PC-9 (cell line): Measurements from ENCODE around the gene COMMD10. TPM values are rescaled to one million over a fixed set of nuclear protein-coding genes. Genes with fewer than 3 reads are reported as not detected.
"Not testable (repeated sequence)": the region's sequence is repeated elsewhere in the genome, so short reads cannot be mapped to it uniquely, and the experiment has no call there.

Experiments
- BruUV-seq: library from RNA; stranded (reverse); fragments of 400-500 nt; replicated peaks from 2 replicates; lab custom pipeline; 2021; lab: Mats Ljungman, UMichigan
- CTCF ChIA-PET: fragments of 300-600 bp; sonication (Branson Sonifier 250); formaldehyde crosslinking; loops from one replicate; lab custom pipeline; 2022; ENCODE audit warnings: antibody characterized with exemption; lab: Charles Lee
- POLR2A ChIA-PET: fragments of 300-600 bp; sonication (Branson Sonifier 250); formaldehyde crosslinking; loops from one replicate; lab custom pipeline; 2022; ENCODE audit warnings: antibody characterized with exemption; ENCODE audit not compliant: unreplicated experiment; lab: Charles Lee
- DNase-seq, 2 experiments: peaks; one replicate each; pipeline versions ENCODE4 v3.0.0 to v3.0.0-alpha.2; 2015 to 2022; ENCODE audit warnings: mixed read lengths in 1 of 2
- H2AFZ ChIP-seq: fragments of 200-600 bp; sonication (generic); 2 replicates; pipeline ENCODE4 v1.8.1; 2017; ENCODE audit warnings: antibody characterized with exemption
- H3F3A ChIP-seq: fragments of 200-600 bp; sonication (generic); 2 replicates; pipeline ENCODE4 v1.8.1; 2017; ENCODE audit warnings: antibody characterized with exemption, mild to moderate bottlenecking, low read depth; ENCODE audit not compliant: insufficient read depth
- H3K27ac ChIP-seq: fragments of 200-600 bp; sonication (generic); 2 replicates; pipeline ENCODE4 v1.6.1; 2016; ENCODE audit warnings: mixed run types
- H3K27me3 ChIP-seq: fragments of 200-600 bp; sonication (generic); 2 replicates; pipeline ENCODE4 v1.6.1; 2016; ENCODE audit warnings: low read depth, mixed run types; ENCODE audit not compliant: insufficient read depth
- H3K36me3 ChIP-seq: fragments of 200-600 bp; sonication (generic); 2 replicates; pipeline ENCODE4 v1.6.1; 2016; ENCODE audit warnings: low read depth, mixed run types
- H3K4me1 ChIP-seq: fragments of 200-600 bp; sonication (generic); replicated peaks from 2 replicates; pipeline ENCODE4 v1.6.1; 2016; ENCODE audit warnings: mixed run types; ENCODE audit not compliant: insufficient read depth
- H3K4me2 ChIP-seq: fragments of 200-600 bp; sonication (generic); 2 replicates; pipeline ENCODE4 v1.6.1; 2017; ENCODE audit warnings: mixed run types
- H3K4me3 ChIP-seq: fragments of 200-600 bp; sonication (generic); 2 replicates; pipeline ENCODE4 v1.6.1; 2016; ENCODE audit warnings: mixed run types
- H3K79me2 ChIP-seq: fragments of 200-600 bp; sonication (generic); 2 replicates; pipeline ENCODE4 v1.6.1; 2017; ENCODE audit warnings: low read depth, mixed run types
- H3K9me2 ChIP-seq: fragments of 200-600 bp; sonication (generic); 2 replicates; pipeline ENCODE4 v1.8.1; 2017; ENCODE audit warnings: mild to moderate bottlenecking; ENCODE audit not compliant: insufficient read depth
- H3K9me3 ChIP-seq: fragments of 200-600 bp; sonication (generic); 2 replicates; pipeline ENCODE4 v1.8.1; 2016; ENCODE audit warnings: low read depth; ENCODE audit not compliant: insufficient read depth
- H4K20me1 ChIP-seq: fragments of 200-600 bp; sonication (generic); 2 replicates; pipeline ENCODE4 v1.8.1; 2017; ENCODE audit not compliant: insufficient read depth
- CTCF ChIP-seq: fragments of 200-600 bp; sonication (generic); conservative IDR thresholded peaks from 2 replicates; pipeline ENCODE4 v1.6.1; 2017; ENCODE audit warnings: mixed run types, antibody characterized with exemption, mild to moderate bottlenecking, moderate library complexity
- EZH2 ChIP-seq: fragments of 200-600 bp; sonication (generic); IDR thresholded peaks from 2 replicates; pipeline ENCODE4 v1.8.0; 2017; ENCODE audit warnings: antibody characterized with exemption, low read depth
- intact Hi-C: fragments of 100-400 bp; cut with micrococcal nuclease; formaldehyde crosslinking; loops from one replicate; pipeline ENCODE4 v1.10.0; 2022; ENCODE audit not compliant: unreplicated experiment
- total RNA-seq: library from RNA; stranded (reverse); gene quantifications from 2 replicates; pipeline ENCODE4 v1.2.3, GENCODE V29; 2021

COMMD10 gene
- total RNA-seq, 1 experiment from 2014 or later = 17.9 TPM

GRCh38 chr5:116076496-116076895 lies 8.3 kb upstream of the COMMD10 start:
- H3K9me2 ChIP-seq = no peaks in the 10 kb centered on the region
- H3K36me3 ChIP-seq = no peaks in the 10 kb centered on the region
- no peak overlapping the region for H3K4me3 ChIP-seq
- no peak overlapping the region for H3K4me2 ChIP-seq
- no peak overlapping the region for H3K27ac ChIP-seq
- intact Hi-C loops = no loop called here
- BruUV-seq = no TSS peak
- no peak overlapping the region for H2AFZ ChIP-seq
- H3K79me2 ChIP-seq = no peaks in the 10 kb centered on the region
- H3K4me1 ChIP-seq = no peaks in the 10 kb centered on the region
- DNase-seq = no peak
- POLR2A ChIA-PET = interaction anchor here (0.6 kb wide), 1 partner anchor 888 kb away, joined by 3 read pairs; no protein-coding TSS in a partner anchor
- H3K27me3 ChIP-seq = no peaks in the 10 kb centered on the region
- CTCF ChIA-PET = no interaction called here
- no peaks in the 10 kb centered on the region for H3K9me3 ChIP-seq
- TF ChIP-seq CTCF (no peak), EZH2 (no peak)
- H3F3A ChIP-seq = no peaks in the 10 kb centered on the region
- no peaks in the 10 kb centered on the region for H4K20me1 ChIP-seq

GRCh38 chr5:116078199-116078598 lies 6.6 kb upstream of the COMMD10 start:
- Histone ChIP-seq H3K79me2 (no peaks in the 10 kb centered on the region), H3K27me3 (no peaks in the 10 kb centered on the region), H3K4me3 (no peak overlapping the region), H3K4me2 (no peak overlapping the region), H4K20me1 (no peaks in the 10 kb centered on the region), H3K9me3 (no peaks in the 10 kb centered on the region), H3K4me1 (no peaks in the 10 kb centered on the region), H3K27ac (no peak overlapping the region), H3K9me2 (no peaks in the 10 kb centered on the region), H2AFZ (no peak overlapping the region), H3K36me3 (no peaks in the 10 kb centered on the region), H3F3A (no peaks in the 10 kb centered on the region)
- ChIA-PET POLR2A (no interaction called here), CTCF (no interaction called here)
- BruUV-seq = no TSS peak
- DNase-seq = no peak
- intact Hi-C loops = no loop called here
- TF ChIP-seq CTCF (no peak), EZH2 (no peak)

- TSS peak; percentile 74 for BruUV-seq
- CTCF ChIA-PET = no interaction called here
- Histone ChIP-seq H3K9me3 (no peaks in the 10 kb centered on the region), H3K9me2 (0 out of 2 replicates have a peak, but pooled peaks cover 5% of the 10 kb centered on the region), H3K4me2 (peak overlapping the region; percentile 78), H3K27me3 (no peaks in the 10 kb centered on the region), H3F3A (no peaks in the 10 kb centered on the region; the same call in 1 of the 2 replicates), H3K79me2 (peaks cover 22% of the 10 kb centered on the region), H3K36me3 (no peaks in the 10 kb centered on the region), H3K4me3 (peak overlapping the region; percentile 67), H4K20me1 (no peaks in the 10 kb centered on the region), H3K4me1 (peaks cover 6% of the 10 kb centered on the region; the same call in 1 of the 2 replicates), H3K27ac (no peak overlapping the region), H2AFZ (peak overlapping the region; percentile 92)
- POLR2A ChIA-PET = interaction anchor here (0.6 kb wide), 1 partner anchor 912 kb away, joined by 7 read pairs; no protein-coding TSS in a partner anchor
- intact Hi-C loops = loop anchor here (5.0 kb wide), 2 partner anchors 47 to 242 kb away; partner anchors contain the start of genes AP3S1 and ATG12
- TF ChIP-seq CTCF (no peak), EZH2 (no peak)
- DNase-seq = peak in 1 of 2 experiments; percentile 15
Observed at GRCh38 chr5:116084287-116084691, 536 bp upstream of the COMMD10 start.

GRCh38 chr5:116086309-116086708 lies 1.5 kb downstream of the COMMD10 start:
- H3K27me3 ChIP-seq, H3K27ac ChIP-seq, H3K36me3 ChIP-seq, POLR2A ChIA-PET, H3F3A ChIP-seq, H4K20me1 ChIP-seq, H3K4me1 ChIP-seq, H3K9me2 ChIP-seq, DNase-seq, H3K9me3 ChIP-seq, CTCF ChIA-PET, BruUV-seq: not testable (repeated sequence)
- peak overlapping the region; percentile 78; the same call in 1 of the 2 replicates for H3K4me2 ChIP-seq
- peak overlapping the region; percentile 67; the same call in 1 of the 2 replicates for H3K4me3 ChIP-seq
- H3K79me2 ChIP-seq = peaks cover 22% of the 10 kb centered on the region
- intact Hi-C loops = loop anchor here (5.0 kb wide), 1 partner anchor 459 kb away; the partner anchor contains the start of gene TMED7
- H2AFZ ChIP-seq = peak overlapping the region; percentile 92; the same call in 1 of the 2 replicates
